Ammon's horn (tissue), 1 donor: ENCODE data around the gene GPR179.

Source experiments
- DNase-seq: peaks from one replicate; pipeline ENCODE4 v3.0.0-alpha.2; 2016; ENCODE audit warnings: low spot score

Gene GPR179

DNA sequence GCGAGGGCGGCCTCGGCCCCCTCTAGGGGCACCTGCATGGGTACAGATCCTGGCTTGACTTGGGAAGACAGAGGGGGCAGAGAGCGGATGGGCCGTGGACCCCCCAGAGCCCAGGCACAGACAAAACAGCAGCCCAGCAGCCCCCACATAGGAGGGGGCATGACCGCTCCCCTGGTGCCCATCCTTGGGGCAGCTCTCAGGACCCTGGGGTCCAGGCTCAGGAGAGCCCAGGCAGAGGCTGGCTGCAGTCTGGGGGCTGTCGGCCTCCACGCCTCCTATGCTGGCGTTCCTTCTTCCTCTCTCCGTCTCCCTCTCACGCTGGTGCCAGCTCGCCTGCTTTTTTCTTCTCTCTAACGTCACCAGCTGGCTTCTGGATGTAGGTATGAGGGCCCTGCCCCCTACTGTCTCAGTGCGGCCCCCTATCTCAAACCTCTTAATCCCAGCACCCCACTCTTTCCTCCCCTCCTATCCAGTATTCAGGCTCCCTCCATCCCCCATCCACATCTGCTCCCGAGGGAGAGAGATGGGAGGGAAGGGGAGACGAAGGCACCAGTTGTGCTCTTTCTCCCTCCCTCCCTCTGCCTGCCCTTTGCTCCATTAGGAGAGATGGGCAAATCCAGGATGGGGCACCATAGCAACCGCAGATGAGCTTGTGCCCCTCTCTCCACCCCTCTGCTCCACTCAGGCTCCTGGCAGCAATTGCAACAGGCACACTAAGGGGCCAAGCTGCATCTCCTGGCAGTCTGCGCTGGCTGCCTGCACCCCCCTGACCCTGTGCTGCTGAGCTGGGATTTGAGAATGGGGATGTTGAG is at the start of gene GPR179:
GPR179 (minus strand) TSS at position 349 of the 812 bp plus-strand sequence; CDS start at position 182, 167 bp downstream.
- no peak for DNase-seq

DNA sequence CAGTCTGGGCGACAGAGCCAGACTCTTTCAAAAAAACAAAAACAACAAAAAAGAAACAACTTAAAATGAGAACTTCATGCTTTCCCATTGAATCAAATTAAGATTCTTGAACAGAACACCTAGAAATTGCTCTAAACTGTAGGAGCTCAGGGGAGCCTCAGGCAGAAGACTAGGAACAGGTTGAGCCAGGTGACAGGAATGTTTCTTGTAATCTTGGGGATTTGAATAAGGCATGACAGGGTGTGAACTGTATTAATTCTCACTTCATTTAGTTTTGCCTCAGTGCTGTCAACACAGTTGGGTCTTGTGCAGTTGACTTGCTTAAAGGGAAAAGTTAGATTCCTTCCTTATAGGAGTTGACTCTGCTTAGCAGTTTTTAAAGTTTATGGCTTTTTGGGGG is 35.7 kb upstream of the GPR179 start:
- DNase-seq = no peak

DNA sequence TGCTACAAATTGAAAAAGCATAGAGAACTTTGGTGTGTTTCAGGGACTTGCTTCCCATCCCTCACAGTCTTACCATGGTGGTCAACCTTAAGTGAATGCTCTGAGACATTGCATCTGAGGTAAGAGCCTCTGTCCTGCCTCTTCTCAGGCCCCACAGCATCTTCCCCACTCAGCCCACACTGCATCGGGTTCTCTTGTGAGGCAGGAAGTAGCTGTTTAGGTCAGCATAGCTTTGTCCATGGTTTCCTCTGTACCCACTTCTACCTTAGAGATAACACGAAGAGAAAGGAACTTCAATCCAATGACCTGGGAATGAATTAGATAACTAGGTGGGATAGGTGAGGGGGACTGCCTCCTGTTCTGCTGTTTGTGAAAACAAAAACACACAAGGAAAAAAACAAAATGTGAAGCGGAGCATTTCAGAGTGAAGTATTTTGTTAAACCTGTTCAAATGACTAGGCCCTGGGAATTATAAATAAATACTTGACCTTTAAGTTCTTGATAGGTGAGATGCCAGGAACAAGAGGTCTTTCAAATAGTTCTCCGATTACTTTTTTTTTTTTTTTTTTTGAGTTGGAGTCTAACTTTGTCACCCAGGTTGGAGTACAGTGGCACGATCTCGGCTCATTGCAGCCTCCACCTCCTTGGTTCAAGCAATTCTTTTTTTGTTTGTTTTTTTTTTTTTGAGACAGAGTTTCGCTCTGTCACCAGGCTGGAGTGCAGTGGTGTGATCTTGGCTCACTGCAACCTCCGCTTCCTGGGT is 25.5 kb upstream of the GPR179 start:
- DNase-seq = no peak

DNA sequence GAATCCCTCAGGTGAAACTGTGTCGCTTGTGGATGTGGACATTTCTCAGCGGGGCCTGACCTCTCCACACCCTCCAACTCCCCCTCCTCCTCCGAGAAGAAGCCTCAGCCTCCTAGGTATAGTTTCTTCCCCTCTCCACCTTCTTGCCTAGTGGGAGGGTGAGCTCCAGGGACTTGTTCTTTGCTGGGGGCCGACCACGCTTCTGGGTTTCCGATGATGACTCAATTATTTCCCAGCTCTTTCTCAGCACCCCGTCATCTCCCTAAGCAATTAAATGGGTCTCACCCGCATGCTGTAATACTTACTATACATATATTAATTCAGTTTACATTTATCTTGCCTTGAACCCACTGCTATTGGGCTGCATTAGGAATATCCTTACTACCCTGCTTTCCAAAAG is 21.0 kb upstream of the GPR179 start:
- no peak for DNase-seq

- no peak for DNase-seq
Measured at GRCh38 chr17:38363016-38363415, 19.3 kb upstream of the GPR179 start.

DNA sequence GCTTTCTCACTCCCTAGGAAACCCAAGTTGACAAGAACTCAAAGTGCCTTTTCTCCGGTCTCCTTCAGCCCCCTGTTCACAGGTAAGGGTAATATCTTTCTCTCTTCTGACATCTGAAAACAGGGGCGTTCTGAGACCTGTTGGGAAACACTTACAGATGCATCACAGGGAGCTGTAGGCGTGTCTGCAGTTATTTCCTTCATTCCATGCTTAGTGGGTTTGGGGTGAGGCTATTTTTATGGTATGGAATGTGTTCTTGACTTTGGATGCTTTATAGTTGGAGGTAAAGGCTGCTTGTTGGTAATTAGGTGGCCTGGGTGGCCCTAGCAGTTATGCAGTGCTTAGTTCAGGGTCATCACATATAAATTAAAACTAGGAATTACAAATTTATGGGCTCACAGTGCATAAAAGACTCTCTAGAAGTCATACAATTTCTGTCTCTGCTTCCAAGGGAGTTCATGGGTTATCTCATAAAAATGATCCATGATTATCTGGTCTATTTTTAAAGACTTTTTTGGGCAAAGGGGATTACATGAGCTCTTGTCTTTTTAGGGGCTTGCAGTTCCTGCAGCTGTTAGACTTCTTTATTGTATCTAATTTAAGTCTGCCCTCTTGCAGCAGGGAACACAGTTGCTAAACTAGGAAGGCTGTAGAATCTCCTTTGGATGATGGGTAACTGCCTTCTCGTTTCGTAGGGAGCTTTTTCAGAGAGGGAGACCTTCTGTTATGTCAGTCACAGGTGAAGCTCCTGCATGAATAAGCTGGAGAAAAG is 18.1 kb upstream of the GPR179 start:
- DNase-seq = no peak

DNA sequence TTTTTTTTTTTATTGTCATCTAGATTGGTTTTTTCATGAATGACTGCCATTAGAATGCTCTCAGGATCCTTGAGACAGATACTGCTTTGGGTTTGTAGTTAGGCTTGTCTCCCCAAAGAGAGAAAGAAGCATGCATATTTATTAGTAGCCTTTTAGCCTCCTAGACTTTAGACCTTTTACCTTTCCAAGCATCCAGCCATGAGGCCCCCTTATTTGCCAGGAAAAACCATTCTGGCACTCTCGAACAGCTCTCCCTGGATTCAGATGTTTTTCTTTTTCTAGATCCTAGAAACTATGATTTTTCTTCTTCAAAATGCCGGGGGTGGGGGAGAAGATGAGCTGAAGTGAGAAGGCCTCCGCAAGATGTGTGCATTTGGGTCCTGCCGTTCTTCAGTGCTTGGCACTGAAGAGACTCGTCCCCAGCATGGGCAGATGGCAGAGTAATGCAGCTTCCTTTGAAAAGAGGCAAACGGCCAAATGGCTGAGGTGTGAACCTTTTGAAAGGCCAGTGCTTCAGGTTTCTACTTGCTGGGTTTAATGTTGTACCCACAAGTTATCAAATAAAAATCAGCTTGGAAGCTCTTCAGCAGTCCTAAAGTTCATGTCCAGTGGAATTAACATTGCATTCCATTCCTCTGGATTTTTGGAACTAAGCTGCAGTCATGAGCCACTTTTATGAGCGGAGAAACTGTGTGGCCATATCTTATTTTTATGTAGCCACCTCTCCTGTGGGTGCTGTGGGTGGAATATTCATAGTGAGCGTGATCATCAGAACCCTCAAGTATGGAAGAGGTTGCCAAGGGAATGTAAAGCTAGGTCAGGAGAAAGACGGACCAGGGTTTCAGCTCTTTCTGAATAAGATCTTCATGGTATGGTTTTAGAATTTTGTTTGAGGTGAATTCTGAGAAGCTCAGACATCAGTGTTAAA is 15.1 kb upstream of the GPR179 start:
- DNase-seq = no peak

- peak; percentile 64 for DNase-seq
Measured at GRCh38 chr17:38357486-38358123, 13.8 kb upstream of the GPR179 start.

DNA sequence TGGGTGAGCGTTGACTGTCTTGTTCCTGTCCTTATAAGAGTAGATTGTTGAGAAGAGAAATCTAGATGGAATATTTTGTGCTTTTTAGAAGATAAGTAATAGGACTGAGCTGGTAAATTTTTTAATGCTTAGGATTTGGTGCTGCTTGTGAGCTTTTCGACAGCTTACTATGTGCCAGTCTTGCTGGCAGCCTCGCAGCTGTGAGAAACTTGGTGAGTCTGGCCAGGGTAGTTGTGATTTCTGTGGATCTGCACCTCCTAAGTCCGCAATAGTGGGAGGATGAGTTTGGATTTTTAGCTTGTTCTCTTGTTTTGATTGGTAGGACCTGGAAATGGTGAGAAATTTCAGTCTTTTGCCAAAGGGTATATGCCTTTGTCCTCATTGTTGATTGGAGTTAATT is 11.5 kb upstream of the GPR179 start:
- DNase-seq = no peak

- DNase-seq = no peak
Measured at GRCh38 chr17:38354466-38354865, 10.7 kb upstream of the GPR179 start.

DNA sequence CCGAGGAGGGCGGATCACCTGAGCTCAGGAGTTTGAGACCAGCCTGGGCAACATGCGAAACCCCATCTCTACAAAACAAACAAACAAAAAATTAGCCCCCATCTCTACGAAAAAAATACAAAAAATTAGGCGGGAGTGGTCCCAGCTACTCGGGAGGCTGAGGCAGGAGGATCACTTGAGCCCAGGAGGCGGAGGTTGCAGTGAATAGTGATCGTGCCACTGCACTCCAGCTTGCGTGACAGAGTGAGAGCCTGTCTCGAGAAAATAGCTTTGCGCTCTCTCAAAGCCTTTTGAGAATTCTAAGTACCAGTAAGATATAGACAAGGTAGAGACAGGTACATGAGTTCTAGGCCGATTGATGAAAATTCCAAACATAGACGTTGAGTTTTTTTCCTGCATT is 9.9 kb upstream of the GPR179 start:
- DNase-seq = no peak

GRCh38 chr17:38353086-38353604 is 9.4 kb upstream of the GPR179 start:
- DNase-seq = no peak

DNA sequence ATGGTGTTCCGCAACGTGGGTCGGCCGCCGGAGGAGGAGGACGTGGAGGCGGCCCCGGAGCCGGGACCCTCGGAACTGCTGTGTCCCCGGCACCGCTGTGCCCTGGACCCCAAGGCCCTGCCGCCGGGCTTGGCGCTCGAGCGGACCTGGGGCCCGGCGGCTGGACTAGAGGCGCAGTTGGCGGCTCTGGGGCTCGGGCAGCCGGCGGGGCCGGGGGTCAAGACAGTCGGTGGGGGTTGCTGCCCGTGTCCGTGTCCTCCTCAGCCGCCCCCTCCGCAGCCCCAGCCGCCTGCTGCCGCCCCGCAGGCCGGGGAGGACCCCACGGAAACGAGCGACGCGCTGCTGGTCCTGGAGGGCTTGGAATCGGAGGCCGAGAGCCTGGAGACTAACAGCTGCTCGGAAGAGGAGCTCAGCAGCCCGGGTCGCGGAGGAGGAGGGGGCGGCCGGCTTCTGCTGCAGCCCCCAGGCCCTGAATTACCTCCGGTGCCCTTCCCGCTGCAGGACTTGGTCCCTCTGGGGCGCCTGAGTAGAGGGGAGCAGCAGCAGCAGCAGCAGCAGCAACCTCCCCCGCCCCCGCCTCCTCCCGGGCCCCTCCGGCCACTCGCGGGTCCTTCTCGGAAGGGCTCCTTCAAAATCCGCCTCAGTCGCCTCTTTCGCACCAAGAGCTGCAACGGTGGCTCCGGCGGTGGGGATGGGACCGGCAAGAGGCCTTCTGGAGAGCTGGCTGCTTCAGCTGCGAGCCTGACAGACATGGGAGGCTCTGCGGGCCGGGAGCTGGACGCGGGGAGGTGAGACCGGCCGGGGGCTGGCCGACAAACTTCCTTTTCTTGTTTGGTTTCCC is 8.7 kb upstream of the GPR179 start:
- DNase-seq = no peak

GRCh38 chr17:38351412-38352222 is 7.9 kb upstream of the GPR179 start, which contains the start of gene SOCS7:
SOCS7 (plus strand) TSS chr17:38351844; CDS start chr17:38352053, 209 bp downstream.
- DNase-seq = peak; percentile 96

DNA sequence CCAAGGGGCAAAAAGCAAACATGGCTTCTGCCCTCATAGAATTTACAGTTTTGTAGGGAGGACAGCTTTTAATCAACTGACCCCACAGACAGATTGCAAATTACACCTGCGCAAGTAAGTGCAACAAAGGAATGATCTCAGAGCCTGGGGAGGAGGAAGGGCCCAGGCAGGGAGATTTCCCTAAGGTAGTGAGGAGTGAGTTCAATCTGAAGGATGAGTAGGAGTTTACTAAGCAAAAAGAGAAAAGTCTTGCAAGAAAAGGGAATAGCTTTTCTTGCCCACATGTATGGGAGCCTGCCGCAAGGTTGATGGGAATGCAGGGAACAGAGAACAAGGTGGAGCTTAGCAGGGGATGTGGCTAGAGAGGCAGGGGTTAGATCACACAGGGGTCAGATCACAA is 6.3 kb upstream of the GPR179 start:
- DNase-seq = no peak

DNA sequence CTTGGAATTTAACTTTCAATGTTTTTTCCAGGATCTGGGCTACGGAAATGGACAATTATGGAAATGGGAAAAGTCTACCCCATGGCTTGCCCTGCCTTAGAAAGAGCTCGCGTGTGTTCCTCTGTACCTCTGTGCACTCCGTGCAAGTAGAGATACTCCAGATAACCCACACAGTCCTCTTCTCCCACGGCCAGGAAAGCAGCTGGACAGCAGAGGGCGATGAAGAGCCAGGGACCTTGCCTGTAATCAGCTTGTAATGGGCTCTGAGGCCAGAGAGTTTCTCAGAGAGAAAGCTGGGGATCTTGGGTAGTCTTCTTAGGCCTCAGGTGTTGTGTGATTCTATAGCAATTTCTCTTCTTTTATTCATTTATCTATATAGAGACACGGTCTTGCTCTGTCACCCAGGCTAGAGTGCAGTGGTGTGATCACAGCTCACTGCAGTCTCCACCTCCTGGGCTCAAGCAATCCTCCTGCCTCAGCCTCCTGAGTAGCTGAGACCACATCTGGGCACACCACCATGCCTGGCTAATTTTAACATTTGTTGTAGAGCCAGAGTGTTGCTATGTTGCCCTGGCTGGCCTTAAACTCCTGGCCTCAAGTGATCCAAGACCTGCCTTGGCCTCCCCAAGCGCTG is 5.5 kb upstream of the GPR179 start:
- peak; percentile 94 for DNase-seq

DNA sequence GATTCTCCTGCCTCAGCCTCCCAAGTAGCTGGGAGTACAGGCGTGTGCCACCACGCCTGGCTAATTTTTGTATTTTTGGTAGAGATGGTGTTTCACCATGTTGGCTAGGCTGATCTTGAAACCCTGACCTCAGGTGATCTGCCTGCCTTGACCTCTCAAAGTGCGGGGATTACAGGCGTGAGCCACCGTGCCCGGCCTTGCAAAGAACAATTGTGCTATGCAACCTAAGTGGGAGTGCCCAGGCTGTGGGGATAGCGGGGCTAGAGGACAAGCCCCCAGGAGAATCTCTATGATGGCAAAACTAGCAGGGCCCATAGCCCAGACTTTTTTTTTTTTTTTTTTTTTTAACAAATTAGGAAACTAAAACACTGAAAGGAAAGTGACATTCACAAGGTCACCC is 2.0 kb upstream of the GPR179 start:
- DNase-seq = no peak

DNA sequence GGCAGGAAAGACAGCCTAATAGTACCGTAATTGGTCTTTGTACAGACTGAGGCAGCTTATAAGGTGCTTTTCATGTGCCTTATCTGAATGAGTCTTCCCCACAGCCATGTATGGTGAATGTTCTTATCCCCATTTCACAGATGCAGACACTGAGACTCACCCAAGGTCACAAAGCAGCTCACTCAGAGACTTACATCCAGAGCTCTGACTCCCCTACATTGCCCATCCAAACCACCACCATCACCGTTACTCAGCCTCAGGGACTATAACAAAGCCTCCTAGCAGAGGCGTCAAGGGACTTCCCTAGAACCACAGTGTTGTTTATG is 627 bp upstream of the GPR179 start:
- DNase-seq = no peak
